OCI-LY1 (cell line): ENCODE measurements around the gene CXCL1.

Experiments used
- H2AFZ ChIP-seq: fragments of 200-600 bp; sonication (generic), shearing (Covaris generic); 2 replicates; pipeline ENCODE4 v1.6.0; 2014; ENCODE audit warnings: antibody characterized with exemption, mild to moderate bottlenecking, low read length
- H3F3A ChIP-seq: fragments of 200-600 bp; sonication (generic), shearing (Covaris generic); 2 replicates; pipeline ENCODE4 v1.6.0; 2014; ENCODE audit warnings: mild to moderate bottlenecking, antibody characterized with exemption, low read length, moderate library complexity; ENCODE audit not compliant: insufficient read depth
- H3K27ac ChIP-seq: fragments of 200-600 bp; sonication (generic); 2 replicates; pipeline ENCODE4 v1.5.1; 2014; ENCODE audit warnings: low read length, mixed run types, mild to moderate bottlenecking, low read depth; ENCODE audit not compliant: poor library complexity, severe bottlenecking
- H3K27me3 ChIP-seq: fragments of 200-600 bp; sonication (generic); 2 replicates; pipeline ENCODE4 v1.6.0; 2014; ENCODE audit warnings: antibody characterized with exemption, mild to moderate bottlenecking, low read length, moderate library complexity; ENCODE audit not compliant: insufficient read depth
- H3K36me3 ChIP-seq: fragments of 200-600 bp; sonication (generic); 2 replicates; pipeline ENCODE4 v1.6.1; 2014; ENCODE audit warnings: mild to moderate bottlenecking, antibody characterized with exemption, low read length, moderate library complexity, mixed read lengths; ENCODE audit not compliant: insufficient read depth
- H3K4me1 ChIP-seq: fragments of 200-600 bp; sonication (generic); 2 replicates; pipeline ENCODE4 v1.5.1; 2014; ENCODE audit warnings: mild to moderate bottlenecking, low read length, moderate library complexity; ENCODE audit not compliant: insufficient read depth, severe bottlenecking
- H3K4me2 ChIP-seq: fragments of 200-600 bp; sonication (generic), shearing (Covaris generic); 2 replicates; pipeline ENCODE4 v1.6.1; 2014; ENCODE audit warnings: low read length
- H3K4me3 ChIP-seq: fragments of 200-600 bp; sonication (generic); 2 replicates; pipeline ENCODE4 v1.5.1; 2014; ENCODE audit warnings: low read length, low read depth, mild to moderate bottlenecking, mixed read lengths; ENCODE audit not compliant: poor library complexity, severe bottlenecking
- H3K79me2 ChIP-seq: fragments of 200-600 bp; shearing (Covaris generic); 2 replicates; pipeline ENCODE4 v1.6.1; 2016; ENCODE audit warnings: mixed run types, low read length, mixed read lengths; ENCODE audit not compliant: insufficient read depth
- H3K9ac ChIP-seq: fragments of 200-600 bp; sonication (generic), shearing (Covaris generic); 2 replicates; pipeline ENCODE4 v1.6.1; 2014; ENCODE audit warnings: mild to moderate bottlenecking, low read length, mixed read lengths
- H3K9me2 ChIP-seq: fragments of 200-600 bp; sonication (generic), shearing (Covaris generic); 2 replicates; pipeline ENCODE4 v1.6.1; 2014; ENCODE audit warnings: low read depth, mild to moderate bottlenecking, low read length, mixed read lengths
- H3K9me3 ChIP-seq: fragments of 200-600 bp; shearing (Covaris generic); 2 replicates; pipeline ENCODE4 v1.6.1; 2014; ENCODE audit warnings: low read length, mixed read lengths
- H4K20me1 ChIP-seq: fragments of 200-600 bp; sonication (generic), shearing (Covaris generic); 2 replicates; pipeline ENCODE4 v1.6.0; 2016; ENCODE audit warnings: mild to moderate bottlenecking, low read length; ENCODE audit not compliant: insufficient read depth
- CTCF ChIP-seq: fragments of 200-600 bp; sonication (generic), shearing (Covaris generic); IDR thresholded peaks from 2 replicates; pipeline ENCODE4 v1.5.1; 2017; ENCODE audit warnings: mild to moderate bottlenecking, antibody characterized with exemption, low read length, moderate library complexity, mixed read lengths
- EZH2 ChIP-seq: fragments of 200-600 bp; sonication (generic), shearing (Covaris generic); IDR thresholded peaks from 2 replicates; pipeline ENCODE4 v1.8.0; 2017; ENCODE audit warnings: borderline replicate concordance, mixed run types, mild to moderate bottlenecking, antibody characterized with exemption, low read length, moderate library complexity, mixed read lengths

CXCL1 gene

DNA sequence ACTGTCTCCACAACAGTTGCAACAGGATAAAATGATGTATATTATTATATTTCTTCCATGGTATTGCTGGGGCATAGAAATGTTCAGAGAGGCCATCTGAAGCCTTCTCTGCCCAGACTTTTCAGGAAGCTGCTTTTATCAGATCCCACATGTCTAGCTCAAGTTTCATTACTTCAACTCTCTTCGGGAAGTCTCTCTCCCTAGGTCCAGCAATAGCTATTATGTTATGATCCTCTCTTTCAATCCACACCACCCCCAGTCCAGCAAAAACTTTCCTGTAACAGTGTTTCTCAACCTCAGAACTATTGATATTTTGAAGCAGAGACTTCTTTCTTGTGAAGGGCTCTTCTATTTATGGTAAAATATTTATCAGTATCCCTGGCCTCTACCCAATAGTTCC lies 44.9 kb downstream of the CXCL1 start:
- no peaks in the 10 kb centered on the region for H3K9me3 ChIP-seq
- H3K9ac ChIP-seq = no peak overlapping the region
- H3K79me2 ChIP-seq = no peaks in the 10 kb centered on the region
- no peaks in the 10 kb centered on the region for H3K27me3 ChIP-seq
- H3K4me2 ChIP-seq = no peak overlapping the region
- H3K27ac ChIP-seq = no peak overlapping the region
- no peaks in the 10 kb centered on the region for H3K36me3 ChIP-seq
- H3K9me2 ChIP-seq = no peaks in the 10 kb centered on the region
- H2AFZ ChIP-seq = no peak overlapping the region
- H3F3A ChIP-seq = no peaks in the 10 kb centered on the region
- TF ChIP-seq CTCF = no peak
- H3K4me1 ChIP-seq = no peaks in the 10 kb centered on the region
- no peaks in the 10 kb centered on the region for H4K20me1 ChIP-seq
- no peak overlapping the region for H3K4me3 ChIP-seq

DNA sequence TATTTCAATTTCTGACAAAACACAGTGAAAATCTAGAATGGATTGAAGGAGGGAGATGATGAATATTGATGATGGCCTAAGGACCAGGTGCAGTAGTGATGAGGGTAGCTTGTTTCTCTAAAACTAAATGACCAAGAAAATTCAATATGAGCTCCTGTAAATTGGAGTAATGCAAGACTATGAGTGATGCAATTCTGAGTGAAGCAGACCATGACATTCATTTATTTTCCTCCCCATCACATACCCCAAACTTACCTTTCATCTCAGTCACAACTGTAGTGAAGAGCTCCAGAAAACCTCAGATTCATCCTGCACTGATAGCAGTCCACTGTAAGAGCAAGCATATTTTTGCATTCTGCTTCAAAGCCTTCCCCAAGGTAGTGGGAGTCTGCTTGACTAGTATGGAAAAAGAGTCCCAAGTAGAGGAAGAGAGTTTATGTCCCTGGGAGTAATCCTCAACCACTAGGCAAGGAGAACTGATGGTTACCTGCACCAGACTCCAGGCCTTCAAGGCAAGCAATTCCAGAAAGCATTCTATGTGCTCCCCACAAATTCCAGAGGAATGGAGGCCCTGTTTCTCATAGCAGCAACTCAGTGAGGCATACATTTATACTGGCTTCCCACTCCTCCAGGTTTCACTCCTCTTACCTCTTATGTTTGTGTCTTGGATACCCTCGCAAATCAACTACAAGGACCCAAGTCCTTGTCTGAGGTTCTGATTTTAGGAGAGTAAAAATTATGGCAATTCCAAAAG lies 47.2 kb downstream of the CXCL1 start:
- H3K9me2 ChIP-seq = no peaks in the 10 kb centered on the region
- H2AFZ ChIP-seq = no peak overlapping the region
- no peak overlapping the region for H3K4me2 ChIP-seq
- H3K36me3 ChIP-seq = no peaks in the 10 kb centered on the region
- H3K79me2 ChIP-seq = no peaks in the 10 kb centered on the region
- H3F3A ChIP-seq = no peaks in the 10 kb centered on the region
- H3K9ac ChIP-seq = no peak overlapping the region
- H3K27ac ChIP-seq = no peak overlapping the region
- no peaks in the 10 kb centered on the region for H3K9me3 ChIP-seq
- H3K4me1 ChIP-seq = no peaks in the 10 kb centered on the region
- H3K27me3 ChIP-seq = no peaks in the 10 kb centered on the region
- TF ChIP-seq CTCF (no peak), EZH2 (no peak)
- no peak overlapping the region for H3K4me3 ChIP-seq
- no peaks in the 10 kb centered on the region for H4K20me1 ChIP-seq

DNA sequence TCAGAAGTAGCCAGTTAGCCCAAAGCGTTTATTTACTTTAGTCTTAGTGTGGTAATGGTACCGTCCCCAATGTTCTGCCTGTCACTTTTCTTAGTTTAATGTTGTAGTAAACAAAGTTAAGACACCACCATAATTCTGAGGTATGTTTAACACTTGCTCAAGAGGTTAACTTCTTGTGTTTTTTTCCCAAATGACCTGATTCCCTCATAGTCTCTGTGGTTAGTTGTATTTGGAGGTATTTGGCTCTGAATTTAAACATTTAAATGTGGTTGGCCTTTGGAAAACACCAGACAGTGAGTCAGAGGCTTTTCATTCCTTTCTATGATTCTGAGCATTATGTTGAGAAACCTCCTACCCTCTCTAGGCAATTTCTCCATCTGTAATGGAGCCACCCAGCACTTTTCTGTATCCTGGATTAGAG lies 47.9 kb downstream of the CXCL1 start:
- Histone ChIP-seq H3K27ac (no peak overlapping the region), H3K79me2 (no peaks in the 10 kb centered on the region), H3K9ac (no peak overlapping the region), H3K27me3 (no peaks in the 10 kb centered on the region), H4K20me1 (no peaks in the 10 kb centered on the region), H3K9me3 (no peaks in the 10 kb centered on the region), H3K4me3 (no peak overlapping the region), H3K4me2 (no peak overlapping the region), H3K36me3 (no peaks in the 10 kb centered on the region), H3K9me2 (no peaks in the 10 kb centered on the region), H3K4me1 (no peaks in the 10 kb centered on the region), H2AFZ (no peak overlapping the region), H3F3A (no peaks in the 10 kb centered on the region)
- TF ChIP-seq EZH2 = no peak
- TF ChIP-seq CTCF = no peak
